Endometrial microvascular endothelial cells (primary cell): ENCODE results near the gene AADACL4. TPM values are rescaled to one million over a fixed set of nuclear protein-coding genes. Genes with fewer than 3 reads are reported as not detected.

Experiments
- in situ Hi-C: cut with HindIII; loops from 2 replicates; pipeline ENCODE4 v1.10.0; 2017; ENCODE audit warnings: low sequenced_read_pairs, low pct_unique_long_range_greater_than_20kb; ENCODE audit errors: inconsistent ontology term
- total RNA-seq: library from RNA; depleted of rRNA; stranded (reverse); fragments of >200 nt; gene quantifications from one replicate; pipeline ENCODE4 v1.2.3, GENCODE V29; 2015; ENCODE audit errors: inconsistent ontology term

AADACL4 gene
- total RNA-seq, 1 donor from 2014 or later = not detected

- in situ Hi-C loops = no loop called here
These were observed 34.3 kb upstream of the AADACL4 start for GRCh38 chr1:12609469-12610003.

- in situ Hi-C loops = no loop called here
These were observed 33.5 kb upstream of the AADACL4 start for GRCh38 chr1:12610305-12610935.

- in situ Hi-C loops = no loop called here
These were observed 32.9 kb upstream of the AADACL4 start for GRCh38 chr1:12610941-12611340.

- in situ Hi-C loops = no loop called here
These were observed 30.7 kb upstream of the AADACL4 start for GRCh38 chr1:12613180-12613579.

GRCh38 chr1:12614402-12615158 is 29.3 kb upstream of the AADACL4 start:
- in situ Hi-C loops = no loop called here

- in situ Hi-C loops = no loop called here
These were observed 28.6 kb upstream of the AADACL4 start for GRCh38 chr1:12615159-12615864.

- in situ Hi-C loops = no loop called here
These were observed 27.8 kb upstream of the AADACL4 start for GRCh38 chr1:12615865-12616708.

- in situ Hi-C loops = no loop called here
These were observed 27.0 kb upstream of the AADACL4 start for GRCh38 chr1:12616709-12617373.

GRCh38 chr1:12617511-12617900 is 26.4 kb upstream of the AADACL4 start:
- in situ Hi-C loops = no loop called here

- in situ Hi-C loops = no loop called here
These were observed 25.8 kb upstream of the AADACL4 start, which contains the start of gene DHRS3 for GRCh38 chr1:12617901-12618660. Gene DHRS3 (minus strand): TSS chr1:12618210. CDS start chr1:12617348, 862 bp downstream.

- in situ Hi-C loops = no loop called here
These were observed 25.3 kb upstream of the AADACL4 start for GRCh38 chr1:12618661-12618964.

GRCh38 chr1:12618965-12619791 is 24.7 kb upstream of the AADACL4 start:
- in situ Hi-C loops = no loop called here

GRCh38 chr1:12619792-12620487 is 23.9 kb upstream of the AADACL4 start:
- in situ Hi-C loops = no loop called here

- in situ Hi-C loops = no loop called here
These were observed 23.4 kb upstream of the AADACL4 start for GRCh38 chr1:12620488-12620865.

- in situ Hi-C loops = no loop called here
These were observed 23.0 kb upstream of the AADACL4 start for GRCh38 chr1:12620931-12621330.
